Measurements from ENCODE around the gene DOLPP1. TPM values are rescaled to one million over a fixed set of nuclear protein-coding genes. Genes with fewer than 3 reads are reported as not detected.

The DOLPP1 gene, protein sequence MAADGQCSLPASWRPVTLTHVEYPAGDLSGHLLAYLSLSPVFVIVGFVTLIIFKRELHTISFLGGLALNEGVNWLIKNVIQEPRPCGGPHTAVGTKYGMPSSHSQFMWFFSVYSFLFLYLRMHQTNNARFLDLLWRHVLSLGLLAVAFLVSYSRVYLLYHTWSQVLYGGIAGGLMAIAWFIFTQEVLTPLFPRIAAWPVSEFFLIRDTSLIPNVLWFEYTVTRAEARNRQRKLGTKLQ
- 10 to 100 TPM in 1 of 2 donors, 1 to 10 TPM in 1; 10.0 to 10.3 TPM for total RNA-seq

DNA sequence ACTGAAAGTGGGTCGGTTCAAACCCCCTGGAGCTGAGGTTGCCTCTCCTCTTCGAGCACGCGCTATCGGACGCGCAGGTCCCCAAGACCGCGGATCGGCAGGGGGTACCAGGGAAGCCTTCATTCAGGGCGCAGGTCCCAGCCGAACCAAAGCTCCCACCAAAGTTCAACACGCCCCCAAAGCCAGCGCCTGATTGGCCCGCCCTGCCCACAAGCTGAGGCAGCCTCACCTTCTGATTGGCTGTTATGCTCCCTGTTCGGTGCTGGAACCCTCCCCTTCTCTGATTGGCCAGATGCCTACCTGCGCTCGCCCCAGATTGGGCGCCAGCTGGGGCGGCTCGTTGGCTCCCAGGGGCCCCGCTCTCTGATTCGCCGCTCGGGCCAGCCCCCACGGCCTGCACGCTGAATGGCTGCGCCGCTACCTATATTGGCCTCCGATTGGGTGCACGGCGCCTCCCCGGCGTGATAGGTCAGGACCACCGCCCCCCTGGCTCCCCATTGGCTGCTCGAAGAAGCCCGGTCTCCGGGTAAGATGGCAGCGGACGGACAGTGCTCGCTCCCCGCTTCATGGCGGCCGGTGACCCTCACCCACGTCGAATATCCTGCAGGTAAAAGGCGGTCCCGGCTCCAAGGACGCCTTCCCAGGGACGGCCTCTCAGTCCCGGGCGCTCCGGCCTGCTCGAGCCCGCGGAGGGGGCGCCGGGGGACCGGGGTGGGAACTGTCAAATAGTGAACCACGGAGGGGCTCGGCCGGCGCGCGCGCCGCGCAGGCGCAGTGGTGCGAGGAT, at the start of gene DOLPP1:
Gene DOLPP1, plus strand, starts transcription at position 511 of the 787 bp plus-strand sequence. Its CDS starts 21 bp downstream, at position 532.

DNA sequence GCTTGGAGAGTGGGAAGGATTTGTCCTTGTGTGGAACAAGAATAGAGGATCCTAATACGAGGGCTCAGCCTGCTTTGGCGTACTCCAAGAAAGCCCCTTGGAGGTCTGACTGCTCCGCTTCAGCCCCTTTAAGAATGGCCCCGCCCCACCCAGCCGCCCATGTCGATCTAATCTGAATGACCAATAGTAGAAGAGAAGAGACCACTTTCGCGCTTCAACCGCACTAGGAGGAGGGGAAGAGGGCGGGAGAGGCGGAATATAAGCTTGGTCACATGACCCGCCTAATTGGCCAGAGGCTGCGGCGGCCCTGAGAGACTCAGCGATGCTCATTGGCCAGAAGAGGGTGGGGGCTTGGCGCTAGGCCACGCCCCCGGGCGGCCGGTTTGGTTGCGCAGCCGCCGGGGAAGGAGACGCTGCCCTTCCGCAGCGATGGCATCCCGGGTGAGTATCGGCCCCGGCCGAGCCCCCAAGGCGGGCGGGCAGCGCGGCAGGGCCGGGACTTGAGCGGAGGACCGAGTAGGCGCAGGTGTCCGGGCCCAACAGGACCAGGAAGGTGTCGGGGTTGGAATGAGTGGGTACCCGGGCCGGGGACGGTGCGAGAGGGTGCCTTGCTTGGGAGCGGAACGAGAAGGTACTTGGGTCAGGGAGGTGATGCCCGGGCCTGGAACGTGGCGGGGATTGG, 44.5 kb upstream of the DOLPP1 start, which contains the start of gene MIGA2:
Gene MIGA2, plus strand, starts transcription at position 386 of the 682 bp plus-strand sequence. CDS start 3,969 bp downstream, outside the sequence.

DNA sequence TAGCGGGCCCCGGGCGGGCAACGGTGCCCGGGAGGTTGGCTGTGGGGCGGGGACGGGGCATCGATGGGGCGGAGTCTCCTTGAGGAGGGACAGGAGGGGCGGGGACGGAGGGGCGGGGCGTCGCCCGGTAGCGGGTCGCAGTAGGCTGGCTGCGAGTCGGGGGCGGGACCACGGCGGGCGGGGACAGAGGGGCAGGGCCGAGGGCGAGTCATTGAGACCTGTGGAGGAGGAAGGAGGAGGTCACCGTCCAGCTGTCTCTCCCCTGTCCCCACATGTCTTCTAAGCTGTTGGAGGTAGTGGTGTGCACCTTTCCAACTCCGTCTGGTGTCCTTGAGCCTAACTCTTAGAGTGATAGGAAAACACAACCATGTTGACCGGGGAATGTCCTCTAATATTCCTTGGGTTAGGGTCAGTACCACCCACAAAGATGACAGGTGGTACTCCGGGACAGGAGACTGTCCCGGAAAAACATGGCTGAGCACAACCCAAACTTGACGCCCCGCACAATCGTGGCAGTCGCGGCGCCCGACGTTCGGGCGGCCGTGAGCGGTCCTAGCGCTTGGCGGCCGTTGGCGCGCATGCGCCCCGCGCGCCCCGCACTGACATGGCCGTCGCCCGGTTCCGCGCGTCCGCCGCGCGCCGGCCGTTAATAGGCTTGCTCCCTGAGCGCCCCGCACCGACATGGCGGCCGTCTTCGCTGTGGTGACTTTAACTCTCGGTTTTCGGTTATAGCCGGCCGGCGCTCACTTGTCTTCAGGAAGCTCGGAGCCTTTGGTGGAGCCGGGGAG, 30.0 kb downstream of the DOLPP1 start, which contains the start of the genes CRAT and PTPA:
Gene CRAT, minus strand, starts transcription at position 54 of the 788 bp plus-strand sequence. CDS start 284 bp downstream, outside the sequence.
Gene PTPA, plus strand, starts transcription at position 676 of the 788 bp plus-strand sequence. CDS start 186 bp downstream, outside the sequence.

Other genes starting within 250 kb of the DOLPP1 start
- gene KYAT1, start 199.2 kb upstream of the DOLPP1 start, total RNA-seq = 10 to 100 TPM in 1 of 2 donors, 1 to 10 TPM in 1; 7.2 to 12.3 TPM
- gene LRRC8A, start 199.0 kb upstream of the DOLPP1 start, total RNA-seq = 10 to 100 TPM; 49.9 to 51.0 TPM
- gene PHYHD1, start 160.1 kb upstream of the DOLPP1 start, total RNA-seq = 1 to 10 TPM; 1.3 to 4.5 TPM
- 10 to 100 TPM; 34.1 to 37.3 TPM for gene DOLK, start 133.5 kb upstream of the DOLPP1 start, total RNA-seq
- gene NUP188, start 133.4 kb upstream of the DOLPP1 start, total RNA-seq = 10 to 100 TPM; 58.8 to 65.6 TPM
- gene SH3GLB2, start 52.8 kb upstream of the DOLPP1 start, total RNA-seq = 10 to 100 TPM; 28.3 to 33.0 TPM
- 10 to 100 TPM; 15.5 to 19.3 TPM for gene MIGA2, start 44.5 kb upstream of the DOLPP1 start, total RNA-seq
- 10 to 100 TPM; 17.3 to 28.6 TPM for gene CRAT, start 29.7 kb downstream of the DOLPP1 start, total RNA-seq
- gene PTPA, start 30.3 kb downstream of the DOLPP1 start, total RNA-seq = 10 to 100 TPM; 72.6 to 82.6 TPM
- gene IER5L, start 97.2 kb downstream of the DOLPP1 start, total RNA-seq = 10 to 100 TPM; 14.8 to 18.3 TPM

All from melanocyte of skin (primary cell).